Neuronal stem cell (in vitro differentiated cells): Measurements from ENCODE around the gene CCDC148.

ENCODE experiments used
- DNase-seq: peaks from one replicate; pipeline ENCODE4 v3.0.0-alpha.2; 2013; ENCODE audit warnings: low spot score
- H2AFZ ChIP-seq: one replicate; pipeline ENCODE4 v1.6.1; 2013; ENCODE audit warnings: mild to moderate bottlenecking, low read length, inconsistent platforms
- H2AK5ac ChIP-seq: 2 replicates; pipeline ENCODE4 v1.6.1; 2013; ENCODE audit warnings: low read depth, mild to moderate bottlenecking, inconsistent platforms, low read length, moderate library complexity, mixed read lengths
- H2BK120ac ChIP-seq: 2 replicates; pipeline ENCODE4 v1.6.1; 2013; ENCODE audit warnings: low read depth, mild to moderate bottlenecking, inconsistent platforms, low read length, moderate library complexity, mixed read lengths
- H2BK12ac ChIP-seq: one replicate; pipeline ENCODE4 v1.6.1; 2013; ENCODE audit warnings: low read length, inconsistent platforms
- H2BK15ac ChIP-seq: 2 replicates; pipeline ENCODE4 v1.6.1; 2013; ENCODE audit warnings: mild to moderate bottlenecking, low read length, inconsistent platforms, mixed read lengths
- H2BK5ac ChIP-seq: one replicate; pipeline ENCODE4 v1.6.1; 2013; ENCODE audit warnings: inconsistent platforms, mild to moderate bottlenecking, low read length, moderate library complexity
- H3K14ac ChIP-seq: one replicate; pipeline ENCODE4 v1.6.1; 2013; ENCODE audit warnings: low read length, inconsistent platforms
- H3K18ac ChIP-seq: 2 replicates; pipeline ENCODE4 v1.6.1; 2013; ENCODE audit warnings: low read length, inconsistent platforms
- H3K23ac ChIP-seq: 2 replicates; pipeline ENCODE4 v1.6.1; 2013; ENCODE audit warnings: low read depth, mild to moderate bottlenecking, mixed read lengths, low read length, inconsistent platforms; ENCODE audit not compliant: poor library complexity
- H3K27ac ChIP-seq: replicated peaks from 3 replicates; pipeline ENCODE4 v1.5.1; 2013; ENCODE audit warnings: low read length, inconsistent platforms
- H3K27me3 ChIP-seq, 3 experiments: 2 replicates each; pipeline ENCODE4 v1.6.1; 2013; ENCODE audit warnings: low read length in 3 of 3, mild to moderate bottlenecking in 2 of 3, inconsistent platforms in 1 of 3, low read depth in 1 of 3, mixed read lengths in 1 of 3, moderate library complexity in 1 of 3; ENCODE audit not compliant: control insufficient read depth in 3 of 3, insufficient read depth in 3 of 3
- H3K36me3 ChIP-seq, 2 donors: replicated peaks in 1 of 2; 2 replicates each; pipeline ENCODE4 v1.6.1; 2013; ENCODE audit warnings: low read length in 2 of 2; ENCODE audit not compliant: control insufficient read depth in 2 of 2, insufficient read depth in 2 of 2
- H3K4ac ChIP-seq: 2 replicates; pipeline ENCODE4 v1.6.1; 2013; ENCODE audit warnings: inconsistent platforms, mild to moderate bottlenecking, low read length, moderate library complexity
- H3K4me1 ChIP-seq, 2 donors: 1 replicate in 1 of 2; 2 replicates in 1 of 2; pipeline ENCODE4 v1.6.1; 2013; ENCODE audit warnings: low read length in 2 of 2, low read depth in 1 of 2; ENCODE audit not compliant: control insufficient read depth in 2 of 2, insufficient read depth in 1 of 2
- H3K4me2 ChIP-seq: one replicate; pipeline ENCODE4 v1.6.1; 2013; ENCODE audit warnings: mild to moderate bottlenecking, low read length, inconsistent platforms; ENCODE audit not compliant: insufficient read depth, poor library complexity, severe bottlenecking
- H3K4me3 ChIP-seq, 2 donors: 2 replicates each; pipeline ENCODE4 v1.5.1; 2013; ENCODE audit warnings: low read length in 2 of 2, mild to moderate bottlenecking in 2 of 2, inconsistent platforms in 1 of 2, moderate library complexity in 1 of 2
- H3K79me1 ChIP-seq: one replicate; pipeline ENCODE4 v1.6.1; 2013; ENCODE audit warnings: low read depth, mild to moderate bottlenecking, inconsistent platforms, low read length, moderate library complexity
- H3K9ac ChIP-seq: one replicate; pipeline ENCODE4 v1.6.1; 2013; ENCODE audit warnings: mild to moderate bottlenecking, low read depth, low read length, inconsistent platforms; ENCODE audit not compliant: poor library complexity
- H3K9me3 ChIP-seq, 2 donors: replicated peaks in 1 of 2; 2 replicates each; pipeline versions ENCODE3 to v1.6.1; 2013; ENCODE audit warnings: low read length in 2 of 2, mild to moderate bottlenecking in 2 of 2, inconsistent platforms in 1 of 2, low read depth in 1 of 2, mixed read lengths in 1 of 2, moderate library complexity in 1 of 2; ENCODE audit not compliant: control insufficient read depth in 2 of 2, insufficient read depth in 1 of 2
- H4K8ac ChIP-seq: one replicate; pipeline ENCODE4 v1.6.1; 2013; ENCODE audit warnings: low read depth, mild to moderate bottlenecking, inconsistent platforms, low read length, moderate library complexity
- H4K91ac ChIP-seq: one replicate; pipeline ENCODE4 v1.6.1; 2013; ENCODE audit warnings: low read length, low read depth, mild to moderate bottlenecking, inconsistent platforms; ENCODE audit not compliant: poor library complexity
- WGBS, 2 donors: extraction: QIAGEN DNeasy Blood & Tissue Kit; methylation state at CpG; one replicate each; pipeline ENCODE4 v1.1.7; 2013; ENCODE audit warnings: missing lambda C conversion rate in 2 of 2, mixed read lengths in 1 of 2; ENCODE audit not compliant: insufficient read length in 2 of 2, insufficient replicate concordance in 1 of 2; ENCODE audit errors: extremely low coverage in 2 of 2; 5-methylcytosine and 5-hydroxymethylcytosine counted together

Gene CCDC148

DNA sequence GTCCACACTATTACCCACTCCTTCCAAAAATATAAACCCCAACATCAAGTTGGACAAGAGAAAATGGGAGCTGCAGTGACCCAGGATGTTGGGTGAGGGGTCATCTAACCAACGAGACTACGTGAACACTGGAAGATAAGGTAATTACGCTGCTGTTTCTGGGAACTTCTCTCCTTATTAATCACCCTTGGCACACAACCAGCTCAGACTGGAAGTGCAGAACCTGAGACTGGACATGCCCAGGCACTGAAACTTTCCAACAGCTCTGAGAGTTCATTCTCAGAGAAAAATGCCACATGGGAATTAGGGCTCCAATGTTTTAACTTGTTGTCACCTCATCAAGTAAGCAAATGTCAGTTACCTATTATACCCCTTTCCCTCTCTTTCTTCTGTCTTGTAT, 135.3 kb downstream of the CCDC148 start:
- no CpG with 5 or more reads among the region's 3 CpGs for WGBS, 2 donors
- Histone ChIP-seq H3K14ac (no peak overlapping the region), H3K79me1 (no peaks in the 10 kb centered on the region), H3K27ac (no peak overlapping the region), H2BK12ac (no peak overlapping the region), H4K8ac (no peak overlapping the region), H2BK5ac (no peak overlapping the region), H3K18ac (no peak overlapping the region), H2BK15ac (no peak overlapping the region), H2AFZ (peak overlapping the region; percentile 9), H3K4ac (no peak overlapping the region), H2AK5ac (no peak overlapping the region), H3K4me2 (no peak overlapping the region), H2BK120ac (no peak overlapping the region), H3K23ac (no peak overlapping the region), H4K91ac (no peak overlapping the region), H3K9ac (no peak overlapping the region), H3K9me3 (peaks cover 0 to 4% of the 10 kb centered on the region in 2 donors), H3K4me1 (peaks cover 0 to 7% of the 10 kb centered on the region in 2 donors), H3K36me3 (no peaks in the 10 kb centered on the region), H3K27me3 (no peaks in the 10 kb centered on the region), H3K4me3 (no peak overlapping the region)
- no peak for DNase-seq

DNA sequence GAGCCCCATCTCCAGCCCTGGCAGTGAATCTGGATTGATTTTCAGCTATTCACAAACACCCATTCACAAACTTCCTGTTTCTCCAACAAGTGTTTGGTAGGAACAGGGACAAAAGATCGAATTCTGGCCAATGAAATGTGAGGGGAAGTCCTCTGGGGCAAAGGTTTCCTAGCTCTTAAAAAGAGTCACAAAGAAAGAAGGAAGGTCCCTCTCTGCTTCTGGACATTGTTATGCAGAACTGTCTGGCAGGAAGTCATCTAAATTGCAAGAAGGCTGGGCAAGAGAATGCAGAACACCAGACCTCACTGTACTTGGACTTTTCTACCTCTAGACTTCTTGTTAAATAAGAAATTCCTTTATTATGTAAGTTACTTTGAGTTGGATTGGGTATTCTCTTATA, 137.3 kb downstream of the CCDC148 start:
- no peak for DNase-seq
- Histone ChIP-seq H4K91ac (no peak overlapping the region), H3K9ac (no peak overlapping the region), H3K18ac (no peak overlapping the region), H3K23ac (no peak overlapping the region), H3K9me3 (peaks cover 0 to 4% of the 10 kb centered on the region in 2 donors), H2AK5ac (no peak overlapping the region), H3K27me3 (no peaks in the 10 kb centered on the region), H3K79me1 (no peaks in the 10 kb centered on the region), H4K8ac (no peak overlapping the region), H3K14ac (no peak overlapping the region), H3K4ac (no peak overlapping the region), H3K4me3 (no peak overlapping the region), H2BK120ac (no peak overlapping the region), H2AFZ (peak overlapping the region; percentile 85), H3K36me3 (no peaks in the 10 kb centered on the region), H3K4me1 (peaks cover 0 to 7% of the 10 kb centered on the region in 2 donors), H2BK15ac (no peak overlapping the region), H2BK12ac (no peak overlapping the region), H3K4me2 (no peak overlapping the region), H3K27ac (no peak overlapping the region), H2BK5ac (no peak overlapping the region)
- no CpG with 5 or more reads among the region's 1 CpG for WGBS, 2 donors

DNA sequence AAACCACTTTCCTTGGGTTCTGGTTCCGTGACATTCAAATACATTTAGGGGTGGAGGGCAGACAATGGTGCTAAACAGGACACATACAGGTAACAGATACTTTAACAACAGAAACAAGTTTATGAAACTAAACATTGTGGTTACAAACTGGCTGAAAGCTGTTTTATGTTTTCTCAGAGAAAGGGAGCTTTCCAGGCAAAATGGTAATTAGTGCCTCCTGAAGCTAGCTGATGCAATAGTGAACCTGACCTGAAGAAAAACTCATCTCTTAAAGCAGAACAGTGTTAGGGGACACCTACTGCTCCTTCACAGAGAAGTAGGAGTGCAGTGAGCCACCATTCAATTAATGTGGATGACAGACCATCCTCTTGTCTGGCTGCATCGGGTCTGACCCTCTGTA, 138.9 kb downstream of the CCDC148 start:
- no peaks in the 10 kb centered on the region for H3K79me1 ChIP-seq
- no peak overlapping the region for H3K4me2 ChIP-seq
- peaks cover 0 to 4% of the 10 kb centered on the region in 2 donors for H3K9me3 ChIP-seq
- no CpG with 5 or more reads among the region's 2 CpGs for WGBS, 2 donors
- peaks cover 0 to 7% of the 10 kb centered on the region in 2 donors for H3K4me1 ChIP-seq
- no peak overlapping the region for H2BK12ac ChIP-seq
- H2AK5ac ChIP-seq = no peak overlapping the region
- no peak overlapping the region for H3K18ac ChIP-seq
- no peak overlapping the region for H3K9ac ChIP-seq
- H2BK15ac ChIP-seq = no peak overlapping the region
- H3K27me3 ChIP-seq = no peaks in the 10 kb centered on the region
- no peak overlapping the region for H3K14ac ChIP-seq
- DNase-seq = no peak
- H2BK5ac ChIP-seq = no peak overlapping the region
- H3K4me3 ChIP-seq = no peak overlapping the region
- H2BK120ac ChIP-seq = no peak overlapping the region
- H3K23ac ChIP-seq = no peak overlapping the region
- no peak overlapping the region for H3K27ac ChIP-seq
- no peak overlapping the region for H4K8ac ChIP-seq
- H4K91ac ChIP-seq = no peak overlapping the region
- no peak overlapping the region for H3K4ac ChIP-seq
- H2AFZ ChIP-seq = peak overlapping the region; percentile 47
- H3K36me3 ChIP-seq = no peaks in the 10 kb centered on the region

DNA sequence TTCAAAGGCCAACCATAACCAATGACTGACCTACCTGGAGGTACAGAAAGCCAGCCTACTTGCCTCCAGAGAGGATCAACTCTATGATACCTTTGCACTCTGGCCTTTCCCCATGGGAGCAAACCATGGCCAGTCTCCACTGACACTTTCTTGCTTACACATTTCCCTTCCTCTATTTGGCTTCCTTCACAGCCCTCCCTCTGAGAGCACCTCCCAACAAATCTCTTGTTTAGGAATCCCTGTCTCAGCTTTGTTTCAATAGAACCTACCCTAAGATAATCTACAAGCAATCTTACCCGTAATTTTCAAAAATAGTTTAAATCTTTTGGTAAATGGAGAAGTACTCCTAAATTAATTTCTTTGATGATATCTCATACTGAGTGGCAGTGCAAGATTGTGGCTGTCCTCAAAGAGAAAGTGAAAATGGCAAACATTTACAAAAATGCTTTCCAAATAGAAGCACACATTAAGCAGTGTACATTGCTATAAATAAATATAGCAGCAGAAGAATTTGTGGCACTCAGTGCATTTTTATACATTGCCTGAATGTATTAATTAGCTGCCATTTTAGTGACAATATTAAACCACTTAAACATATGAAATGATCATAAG, 140.6 kb downstream of the CCDC148 start:
- no peak overlapping the region for H3K4ac ChIP-seq
- no CpG with 5 or more reads among the region's 1 CpG for WGBS, 2 donors

More for the DNA sequence above, 140.6 kb downstream of the CCDC148 start:
- H3K23ac ChIP-seq = no peak overlapping the region
- H3K4me3 ChIP-seq = no peak overlapping the region
- no peak overlapping the region for H2BK12ac ChIP-seq
- H2BK5ac ChIP-seq = no peak overlapping the region
- H2BK15ac ChIP-seq = no peak overlapping the region
- H3K4me2 ChIP-seq = no peak overlapping the region
- no peak overlapping the region for H2BK120ac ChIP-seq
- H4K91ac ChIP-seq = no peak overlapping the region
- no peak overlapping the region for H2AFZ ChIP-seq
- no peak overlapping the region for H3K9ac ChIP-seq
- peaks cover 0 to 4% of the 10 kb centered on the region in 2 donors for H3K9me3 ChIP-seq
- H4K8ac ChIP-seq = no peak overlapping the region
- H2AK5ac ChIP-seq = no peak overlapping the region
- H3K36me3 ChIP-seq = no peaks in the 10 kb centered on the region
- H3K27ac ChIP-seq = no peak overlapping the region
- H3K18ac ChIP-seq = no peak overlapping the region
- no peak for DNase-seq
- no peak overlapping the region for H3K14ac ChIP-seq
- peaks cover 0 to 7% of the 10 kb centered on the region in 2 donors for H3K4me1 ChIP-seq
- H3K79me1 ChIP-seq = no peaks in the 10 kb centered on the region
- no peaks in the 10 kb centered on the region for H3K27me3 ChIP-seq
